Measurements from ENCODE around the gene GLOD4.

Gene GLOD4

DNA sequence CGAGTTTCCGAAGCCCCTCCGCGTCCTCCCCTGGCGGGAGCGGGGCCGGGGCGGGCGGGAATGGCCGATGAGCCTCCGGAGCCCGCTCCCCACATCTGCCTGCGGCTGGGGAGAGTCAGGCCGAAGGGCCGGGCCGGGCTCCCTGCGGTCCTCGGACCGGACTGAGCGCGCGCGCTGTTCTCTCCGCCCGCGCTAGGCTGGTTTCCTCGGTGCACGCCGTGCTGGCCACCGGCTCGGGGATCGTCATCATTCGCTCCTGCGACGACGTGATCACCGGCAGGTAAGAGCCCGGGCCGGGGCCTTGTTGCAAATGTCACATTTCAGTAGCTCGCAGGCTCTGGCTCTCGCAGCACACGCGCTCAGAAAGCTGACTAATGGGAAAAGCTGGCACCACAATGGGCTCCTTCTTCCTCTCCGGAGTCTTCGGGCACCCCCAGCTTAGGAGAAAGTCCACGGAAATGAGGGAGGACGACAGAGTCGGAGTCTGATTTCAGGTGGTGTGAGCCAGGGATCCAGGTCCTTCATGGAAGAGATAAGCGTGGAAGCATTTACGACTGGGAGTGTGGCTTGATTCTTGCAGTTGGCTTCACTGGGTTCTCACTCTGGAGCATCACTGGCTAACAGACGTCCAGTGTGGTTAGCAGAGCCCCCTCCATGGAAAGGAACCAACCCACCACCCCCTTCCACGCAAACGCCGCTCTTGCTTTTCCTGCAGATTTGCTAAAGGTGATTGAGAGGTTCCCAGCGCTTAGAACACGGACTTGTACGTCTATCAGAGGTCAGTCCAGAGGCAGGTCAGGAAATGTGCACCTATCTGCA lies 49.0 kb downstream of the GLOD4 start:
- Histone ChIP-seq H3K36me3 (ENCODE audit: control insufficient read depth in 1 of 2, insufficient read depth in 2 of 2, low read length in 2 of 2) (no peaks in the 10 kb centered on the region), H3K9me3 (ENCODE audit: control insufficient read depth in 1 of 2, low read length in 2 of 2) (no peaks in the 10 kb centered on the region), H3K27ac (ENCODE audit: low read length) (no peak overlapping the region), H3K27me3 (ENCODE audit: low read depth, low read length) (no peaks in the 10 kb centered on the region), H3K4me1 (ENCODE audit: control insufficient read depth in 1 of 2, insufficient read depth in 2 of 2, low read length in 2 of 2) (peaks cover 9 to 14% of the 10 kb centered on the region in 2 donors), H3K4me3 (ENCODE audit: low read depth in 1 of 2, low read length in 2 of 2) (peak overlapping the region; percentile 60 to 70)

DNA sequence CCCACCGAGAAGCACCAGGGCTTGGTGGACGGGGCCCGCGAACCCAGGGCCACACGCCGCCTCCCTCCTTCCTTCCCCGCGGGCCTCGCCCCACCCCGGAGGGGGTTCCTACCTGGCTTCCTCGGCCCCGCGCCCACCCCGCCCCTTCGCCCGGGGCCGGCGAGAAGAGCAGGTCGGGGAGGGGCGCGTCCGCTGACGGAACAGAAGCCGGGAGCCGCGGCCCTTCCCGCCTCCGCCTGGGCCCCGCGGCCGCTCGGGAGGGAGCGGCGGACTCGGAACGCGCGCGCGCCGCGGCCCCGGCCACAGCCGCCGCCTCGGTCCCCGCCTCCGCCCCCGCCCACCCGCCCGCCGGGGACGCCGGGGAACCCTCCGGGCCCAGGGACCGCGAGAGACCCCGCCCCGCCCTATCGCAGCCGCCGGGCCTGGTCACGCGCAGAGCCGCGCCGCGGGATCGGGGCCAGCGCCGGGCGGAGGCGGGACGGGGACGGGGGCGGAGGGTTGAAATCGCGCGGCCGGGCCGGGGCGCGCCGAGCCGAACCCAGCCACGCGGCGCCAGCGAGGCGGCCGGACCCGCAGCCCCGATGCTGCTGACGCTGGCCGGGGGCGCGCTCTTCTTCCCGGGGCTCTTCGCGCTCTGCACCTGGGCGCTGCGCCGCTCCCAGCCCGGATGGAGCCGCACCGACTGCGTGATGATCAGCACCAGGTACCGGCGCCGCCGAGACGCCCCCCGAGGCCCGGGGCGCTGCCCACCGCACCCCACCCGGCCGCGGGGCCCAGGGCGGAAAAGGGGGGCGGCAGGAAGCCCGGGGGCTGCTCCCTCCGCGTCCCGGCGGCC lies 49.8 kb downstream of the GLOD4 start, which contains the start of gene TLCD3A:
TLCD3A (plus strand) TSS at position 530 of the 835 bp plus-strand sequence; CDS start at position 582, 52 bp downstream.
- Histone ChIP-seq H3K27me3 (ENCODE audit: low read depth, low read length) (no peaks in the 10 kb centered on the region), H3K36me3 (ENCODE audit: control insufficient read depth in 1 of 2, insufficient read depth in 2 of 2, low read length in 2 of 2) (no peaks in the 10 kb centered on the region), H3K4me3 (ENCODE audit: low read depth in 1 of 2, low read length in 2 of 2) (peak within 1 kb of the TSS; percentile 60 to 79), H3K9me3 (ENCODE audit: control insufficient read depth in 1 of 2, low read length in 2 of 2) (no peaks in the 10 kb centered on the region), H3K27ac (ENCODE audit: low read length) (no peak within 1 kb of the TSS), H3K4me1 (ENCODE audit: control insufficient read depth in 1 of 2, insufficient read depth in 2 of 2, low read length in 2 of 2) (peaks cover 9 to 14% of the 10 kb centered on the region in 2 donors)

- H3K27ac ChIP-seq (ENCODE audit: low read length) = no peak overlapping the region
- no peaks in the 10 kb centered on the region for H3K27me3 ChIP-seq (ENCODE audit: low read depth, low read length)
- no peaks in the 10 kb centered on the region for H3K36me3 ChIP-seq (ENCODE audit: control insufficient read depth in 1 of 2, insufficient read depth in 2 of 2, low read length in 2 of 2)
- H3K9me3 ChIP-seq (ENCODE audit: control insufficient read depth in 1 of 2, low read length in 2 of 2) = no peaks in the 10 kb centered on the region
- peak overlapping the region; percentile 52 to 79 for H3K4me3 ChIP-seq (ENCODE audit: low read depth in 1 of 2, low read length in 2 of 2)
- peaks cover 9 to 14% of the 10 kb centered on the region in 2 donors for H3K4me1 ChIP-seq (ENCODE audit: control insufficient read depth in 1 of 2, insufficient read depth in 2 of 2, low read length in 2 of 2)
Measured at GRCh38 chr17:731644-732066, 50.4 kb downstream of the GLOD4 start.

DNA sequence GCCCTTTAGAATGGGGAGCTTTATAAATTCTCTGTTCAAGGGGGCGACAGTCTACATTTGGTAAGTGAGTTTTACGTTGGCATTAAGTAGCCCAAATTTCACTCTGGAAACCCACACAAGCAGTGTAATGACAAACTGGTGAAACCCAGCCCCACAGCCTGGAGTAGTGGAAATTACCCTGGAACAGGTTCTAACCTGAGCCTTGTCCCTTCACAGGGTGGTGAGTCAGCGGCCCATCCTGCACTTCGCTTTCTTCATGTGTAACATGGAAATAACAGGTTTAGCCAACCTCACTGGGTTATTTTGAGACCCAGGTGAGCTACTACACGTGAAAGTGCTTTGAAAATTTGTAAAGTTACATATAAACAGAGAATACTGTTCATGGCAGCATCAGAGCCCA lies 53.2 kb downstream of the GLOD4 start:
- Histone ChIP-seq H3K36me3 (ENCODE audit: control insufficient read depth in 1 of 2, insufficient read depth in 2 of 2, low read length in 2 of 2) (no peaks in the 10 kb centered on the region), H3K4me3 (ENCODE audit: low read depth in 1 of 2, low read length in 2 of 2) (no peak overlapping the region), H3K4me1 (ENCODE audit: control insufficient read depth in 1 of 2, insufficient read depth in 2 of 2, low read length in 2 of 2) (peaks cover 8 to 14% of the 10 kb centered on the region in 2 donors)

GRCh38 chr17:726271-726919 lies 55.7 kb downstream of the GLOD4 start:
- Histone ChIP-seq H3K27ac (ENCODE audit: low read length) (no peak overlapping the region), H3K27me3 (ENCODE audit: low read depth, low read length) (no peaks in the 10 kb centered on the region), H3K4me3 (ENCODE audit: low read depth in 1 of 2, low read length in 2 of 2) (peak overlapping the region in 1 of 2 donors; percentile 9), H3K4me1 (ENCODE audit: control insufficient read depth in 1 of 2, insufficient read depth in 2 of 2, low read length in 2 of 2) (peaks cover 0 to 2% of the 10 kb centered on the region in 2 donors), H3K36me3 (ENCODE audit: control insufficient read depth in 1 of 2, insufficient read depth in 2 of 2, low read length in 2 of 2) (no peaks in the 10 kb centered on the region), H3K9me3 (ENCODE audit: control insufficient read depth in 1 of 2, low read length in 2 of 2) (no peaks in the 10 kb centered on the region)

More for the DNA sequence above, 53.2 kb downstream of the GLOD4 start:
- Histone ChIP-seq H3K9me3 (ENCODE audit: control insufficient read depth in 1 of 2, low read length in 2 of 2) (no peaks in the 10 kb centered on the region), H3K27ac (ENCODE audit: low read length) (no peak overlapping the region), H3K27me3 (ENCODE audit: low read depth, low read length) (no peaks in the 10 kb centered on the region)

DNA sequence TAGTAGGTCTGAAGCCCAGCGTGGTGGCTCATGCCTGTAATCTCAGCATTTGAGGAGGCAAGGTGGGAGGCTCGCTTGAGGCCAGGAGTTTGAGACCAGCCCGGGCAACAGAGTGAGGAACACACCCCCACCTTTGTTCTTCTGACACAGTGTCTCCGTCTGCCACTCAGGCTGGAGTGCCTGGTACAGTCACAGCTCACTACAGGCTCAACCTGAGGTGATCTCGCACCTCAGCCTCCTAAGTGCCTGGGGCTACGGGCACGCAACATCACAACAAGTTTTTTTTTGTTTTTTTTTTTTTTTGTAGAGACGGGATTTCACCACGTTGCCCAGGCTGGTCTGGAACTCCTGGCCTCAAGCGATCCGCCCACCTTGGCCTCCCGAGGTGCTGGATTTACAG lies 56.3 kb downstream of the GLOD4 start:
- H3K4me1 ChIP-seq (ENCODE audit: control insufficient read depth in 1 of 2, insufficient read depth in 2 of 2, low read length in 2 of 2) = no peaks in the 10 kb centered on the region
- H3K36me3 ChIP-seq (ENCODE audit: control insufficient read depth in 1 of 2, insufficient read depth in 2 of 2, low read length in 2 of 2) = no peaks in the 10 kb centered on the region
- no peaks in the 10 kb centered on the region for H3K27me3 ChIP-seq (ENCODE audit: low read depth, low read length)
- no peak overlapping the region for H3K4me3 ChIP-seq (ENCODE audit: low read depth in 1 of 2, low read length in 2 of 2)
- no peaks in the 10 kb centered on the region for H3K9me3 ChIP-seq (ENCODE audit: control insufficient read depth in 1 of 2, low read length in 2 of 2)
- H3K27ac ChIP-seq (ENCODE audit: low read length) = no peak overlapping the region

DNA sequence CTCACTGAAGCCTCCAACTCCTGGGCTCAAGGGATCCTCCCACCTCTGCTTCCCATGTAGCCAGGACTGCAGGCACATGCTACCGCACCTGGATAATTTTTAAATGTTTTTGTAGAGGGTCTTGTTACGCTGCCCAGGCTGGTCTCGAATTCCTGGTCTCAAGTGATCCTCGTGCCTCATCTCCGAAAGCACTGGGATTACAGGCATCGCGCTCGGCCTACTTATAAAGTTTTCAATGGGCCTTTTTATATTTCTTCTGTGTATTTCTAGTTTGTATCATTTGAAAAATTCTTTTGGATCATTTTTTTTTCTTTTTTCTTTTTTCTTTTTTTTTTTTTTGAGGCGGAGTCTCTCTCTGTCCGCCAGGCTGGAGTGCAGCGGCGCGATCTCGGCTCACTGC lies 57.0 kb downstream of the GLOD4 start:
- H3K4me3 ChIP-seq (ENCODE audit: low read depth in 1 of 2, low read length in 2 of 2) = no peak overlapping the region
- H3K27me3 ChIP-seq (ENCODE audit: low read depth, low read length) = no peaks in the 10 kb centered on the region
- H3K9me3 ChIP-seq (ENCODE audit: control insufficient read depth in 1 of 2, low read length in 2 of 2) = no peaks in the 10 kb centered on the region
- no peak overlapping the region for H3K27ac ChIP-seq (ENCODE audit: low read length)
- H3K4me1 ChIP-seq (ENCODE audit: control insufficient read depth in 1 of 2, insufficient read depth in 2 of 2, low read length in 2 of 2) = no peaks in the 10 kb centered on the region
- no peaks in the 10 kb centered on the region for H3K36me3 ChIP-seq (ENCODE audit: control insufficient read depth in 1 of 2, insufficient read depth in 2 of 2, low read length in 2 of 2)

DNA sequence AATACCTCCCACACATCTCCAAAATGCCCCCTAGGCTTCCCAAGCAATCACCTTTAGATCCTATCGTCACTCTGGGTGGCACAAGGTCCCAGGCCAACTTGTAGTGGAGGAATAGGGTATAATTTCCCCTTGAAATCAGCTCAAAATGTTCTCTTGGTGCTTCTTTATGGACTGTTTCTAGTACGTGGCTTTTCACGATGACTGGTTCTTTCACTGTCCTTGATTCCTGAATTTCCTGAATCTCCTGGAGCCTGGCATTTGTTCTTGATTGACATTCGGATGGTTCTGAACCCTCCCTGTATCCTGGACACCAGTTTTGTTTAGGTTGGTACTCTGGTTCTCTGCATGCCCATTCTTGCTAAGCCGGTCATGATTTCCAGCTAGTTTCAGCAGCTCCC lies 60.5 kb downstream of the GLOD4 start:
- no peaks in the 10 kb centered on the region for H3K27me3 ChIP-seq (ENCODE audit: low read depth, low read length)
- H3K36me3 ChIP-seq (ENCODE audit: control insufficient read depth in 1 of 2, insufficient read depth in 2 of 2, low read length in 2 of 2) = no peaks in the 10 kb centered on the region
- no peak overlapping the region for H3K4me3 ChIP-seq (ENCODE audit: low read depth in 1 of 2, low read length in 2 of 2)
- H3K4me1 ChIP-seq (ENCODE audit: control insufficient read depth in 1 of 2, insufficient read depth in 2 of 2, low read length in 2 of 2) = no peaks in the 10 kb centered on the region
- H3K27ac ChIP-seq (ENCODE audit: low read length) = no peak overlapping the region
- no peaks in the 10 kb centered on the region for H3K9me3 ChIP-seq (ENCODE audit: control insufficient read depth in 1 of 2, low read length in 2 of 2)

- no peak overlapping the region for H3K4me3 ChIP-seq (ENCODE audit: low read depth in 1 of 2, low read length in 2 of 2)
- no peaks in the 10 kb centered on the region for H3K4me1 ChIP-seq (ENCODE audit: control insufficient read depth in 1 of 2, insufficient read depth in 2 of 2, low read length in 2 of 2)
- no peaks in the 10 kb centered on the region for H3K27me3 ChIP-seq (ENCODE audit: low read depth, low read length)
- no peak overlapping the region for H3K27ac ChIP-seq (ENCODE audit: low read length)
- no peaks in the 10 kb centered on the region for H3K9me3 ChIP-seq (ENCODE audit: control insufficient read depth in 1 of 2, low read length in 2 of 2)
- no peaks in the 10 kb centered on the region for H3K36me3 ChIP-seq (ENCODE audit: control insufficient read depth in 1 of 2, insufficient read depth in 2 of 2, low read length in 2 of 2)
Measured at GRCh38 chr17:720706-721539, 61.2 kb downstream of the GLOD4 start.

DNA sequence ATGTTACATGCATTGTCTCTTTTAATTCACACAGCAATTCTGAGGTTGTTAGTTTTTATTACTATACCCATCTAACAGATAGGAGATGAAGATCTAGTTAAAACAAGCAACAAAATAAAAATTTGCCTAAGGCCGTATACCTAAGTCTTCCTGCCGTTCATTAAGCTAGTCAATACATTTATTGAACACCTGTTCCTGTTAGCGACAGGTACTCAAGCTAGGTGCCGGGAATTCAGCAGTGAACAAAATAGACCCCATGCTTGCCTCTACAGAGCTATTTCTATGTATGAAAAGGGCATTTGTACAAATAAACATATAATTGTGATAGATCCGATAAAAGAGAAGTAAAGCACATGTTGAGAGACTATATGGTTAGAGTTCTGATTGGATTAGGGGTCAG lies 64.0 kb downstream of the GLOD4 start:
- no peaks in the 10 kb centered on the region for H3K36me3 ChIP-seq (ENCODE audit: control insufficient read depth in 1 of 2, insufficient read depth in 2 of 2, low read length in 2 of 2)
- H3K9me3 ChIP-seq (ENCODE audit: control insufficient read depth in 1 of 2, low read length in 2 of 2) = no peaks in the 10 kb centered on the region
- no peak overlapping the region for H3K27ac ChIP-seq (ENCODE audit: low read length)
- H3K4me1 ChIP-seq (ENCODE audit: control insufficient read depth in 1 of 2, insufficient read depth in 2 of 2, low read length in 2 of 2) = peaks cover 0 to 14% of the 10 kb centered on the region in 2 donors
- no peak overlapping the region for H3K4me3 ChIP-seq (ENCODE audit: low read depth in 1 of 2, low read length in 2 of 2)
- H3K27me3 ChIP-seq (ENCODE audit: low read depth, low read length) = no peaks in the 10 kb centered on the region

Measured in muscle layer of duodenum (tissue), 2 donors.